Fibroblast of skin of left biceps (primary cell): ENCODE results near the gene RAPH1.
A peak's percentile ranks its signal among the peaks of the same experiment; 100 is the strongest.
"Not testable (repeated sequence)": the region's sequence is repeated elsewhere in the genome, so short reads cannot be mapped to it uniquely, and the experiment has no call there.

Experiments used
- DNase-seq, 2 experiments: peaks; one replicate each; pipeline ENCODE4 v3.0.0-alpha.2; 2013; ENCODE audit warnings: low read depth in 2 of 2

RAPH1 gene

GRCh38 chr2:203432811-203433210 lies 102.3 kb downstream of the RAPH1 start:
- no peak for DNase-seq

GRCh38 chr2:203431391-203432185 lies 103.5 kb downstream of the RAPH1 start:
- no peak for DNase-seq

- not testable (repeated sequence) for DNase-seq
Observed at GRCh38 chr2:203429643-203430042, 105.5 kb downstream of the RAPH1 start.

GRCh38 chr2:203427061-203427460 lies 108.0 kb downstream of the RAPH1 start:
- DNase-seq: peak; percentile 40 to 41

GRCh38 chr2:203418271-203418670 lies 116.8 kb downstream of the RAPH1 start:
- no peak for DNase-seq

GRCh38 chr2:203413796-203414195 lies 121.3 kb downstream of the RAPH1 start:
- DNase-seq: no peak

- DNase-seq: no peak
Observed at GRCh38 chr2:203412546-203413331, 122.4 kb downstream of the RAPH1 start.

GRCh38 chr2:203407496-203407895 lies 127.6 kb downstream of the RAPH1 start:
- DNase-seq: no peak

- peak in 1 of 2 experiments; percentile 3 for DNase-seq
Observed at GRCh38 chr2:203404996-203405395, 130.1 kb downstream of the RAPH1 start.

GRCh38 chr2:203400805-203401585 lies 134.1 kb downstream of the RAPH1 start:
- DNase-seq: no peak

- DNase-seq: no peak
Observed at GRCh38 chr2:203399031-203399430, 136.1 kb downstream of the RAPH1 start.

- DNase-seq: no peak
Observed at GRCh38 chr2:203396667-203397066, 138.4 kb downstream of the RAPH1 start.

- DNase-seq: no peak
Observed at GRCh38 chr2:203395858-203396257, 139.2 kb downstream of the RAPH1 start.

GRCh38 chr2:203394519-203395227 lies 140.4 kb downstream of the RAPH1 start:
- DNase-seq: no peak

- DNase-seq: not testable (repeated sequence)
Observed at GRCh38 chr2:203388153-203388552, 146.9 kb downstream of the RAPH1 start.

GRCh38 chr2:203383038-203383437 lies 152.1 kb downstream of the RAPH1 start:
- no peak for DNase-seq

- no peak for DNase-seq
Observed at GRCh38 chr2:203379156-203379555, 155.9 kb downstream of the RAPH1 start.

- no peak for DNase-seq
Observed at GRCh38 chr2:203376173-203376572, 158.9 kb downstream of the RAPH1 start.

- DNase-seq: not testable (repeated sequence)
Observed at GRCh38 chr2:203372706-203373105, 162.4 kb downstream of the RAPH1 start.

GRCh38 chr2:203366639-203367466 lies 168.2 kb downstream of the RAPH1 start:
- no peak for DNase-seq

GRCh38 chr2:203361922-203362321 lies 173.2 kb downstream of the RAPH1 start:
- no peak for DNase-seq
